Left lung (tissue), 10 donors: ENCODE data around the gene GCK. TPM values are rescaled to one million over a fixed set of nuclear protein-coding genes. Genes with fewer than 3 reads are reported as not detected.

Source experiments
- ATAC-seq: fragments of 200-7000 bp; cut with Tn5 transposase; one replicate; pipeline ENCODE4 v1.9.1; 2020; ENCODE audit warnings: moderate library complexity
- DNase-seq, 4 donors: peaks; one replicate each; pipeline ENCODE4 v3.0.0-alpha.2; 2013 to 2020
- H3K27ac ChIP-seq, 2 donors: fragments of 200-600 bp; sonication (generic) in 1 of 2; one replicate each; pipeline versions ENCODE4 v1.5.0 to v1.8.0; 2020 to 2021
- H3K27me3 ChIP-seq, 2 donors: fragments of 200-600 bp; sonication (generic) in 1 of 2; one replicate each; pipeline versions ENCODE4 v1.5.0 to v1.8.0; 2020 to 2021
- H3K36me3 ChIP-seq, 2 donors: fragments of 200-600 bp; sonication (generic) in 1 of 2; one replicate each; pipeline versions ENCODE4 v1.5.0 to v1.8.0; 2020 to 2021
- H3K4me1 ChIP-seq, 2 donors: fragments of 200-600 bp; one replicate each; pipeline ENCODE4 v1.8.0; 2021
- H3K4me3 ChIP-seq, 2 donors: fragments of 200-600 bp; sonication (generic) in 1 of 2; one replicate each; pipeline versions ENCODE4 v1.5.0 to v1.8.0; 2020 to 2021; ENCODE audit warnings: mild to moderate bottlenecking in 1 of 2
- H3K9me3 ChIP-seq, 2 donors: fragments of 200-600 bp; sonication (generic) in 1 of 2; one replicate each; pipeline versions ENCODE4 v1.5.0 to v1.8.0; 2020 to 2021
- CTCF ChIP-seq, 2 donors: fragments of 200-600 bp; sonication (generic) in 1 of 2; IDR thresholded peaks; one replicate each; pipeline versions ENCODE4 v1.5.0 to v1.8.0; 2021; ENCODE audit warnings: antibody characterized with exemption in 2 of 2
- intact Hi-C, 2 donors: fragments of 100-400 bp; cut with DNase I; formaldehyde crosslinking; loops; one replicate each; pipeline versions ENCODE4 v1.11.2 to v1.14.2; 2022
- polyA plus RNA-seq, 6 donors: library from polyadenylated mRNA; unstranded; fragments of 120-200 nt; gene quantifications; one replicate each; pipeline ENCODE4 v1.2.1, GENCODE V29; 2013; ENCODE audit not compliant: insufficient read length in 6 of 6
- total RNA-seq, 2 donors: library from RNA; stranded (reverse); fragmentation: NEBNext Ultra II Directional; extraction: Animal tissue kit (Norgen Biotek cat#: 25700); gene quantifications; one replicate each; pipeline ENCODE4 v1.2.1, GENCODE V29; 2021
- donor health status: DM: no; HTN: yes; CAD: no.
- donor health status: DM: no; HTN: no; CAD: no.

Gene GCK
- total and polyA plus RNA-seq, 8 donors, result 0.34 to 4.1 (median 2.5) TPM

GRCh38 chr7:44123190-44124003, 65.8 kb downstream of the GCK start, which contains the start of gene POLD2:
Gene POLD2 (minus strand): TSS chr7:44123548. CDS start chr7:44122053, 1,495 bp downstream.
- H3K27ac ChIP-seq, result peak within 1 kb of the TSS; percentile 66 to 82
- peaks cover 0 to 15% of the 10 kb centered on the region in 2 donors for H3K36me3 ChIP-seq
- intact Hi-C loops, result no loop called here
- no peaks in the 10 kb centered on the region for H3K27me3 ChIP-seq
- H3K4me3 ChIP-seq, result peak within 1 kb of the TSS; percentile 75 to 87
- no peak for TF ChIP-seq CTCF (IDR thresholded peaks at IDR 0.05)
- ATAC-seq (peak; percentile 99), DNase-seq (peak; percentile 98 to 99 (median 98))
- H3K4me1 ChIP-seq, result peaks cover 9 to 32% of the 10 kb centered on the region in 2 donors
- no peaks in the 10 kb centered on the region for H3K9me3 ChIP-seq

- TF ChIP-seq CTCF (IDR thresholded peaks at IDR 0.05), result no peak
- DNase-seq, result no peak
- Histone ChIP-seq H3K9me3 (no peaks in the 10 kb centered on the region), H3K4me3 (peak overlapping the region; percentile 75 to 87), H3K27ac (peak overlapping the region; percentile 66 to 82), H3K4me1 (peaks cover 9 to 32% of the 10 kb centered on the region in 2 donors), H3K36me3 (peaks cover 0 to 23% of the 10 kb centered on the region in 2 donors), H3K27me3 (no peaks in the 10 kb centered on the region)
- intact Hi-C loops, result no loop called here
- no peak for ATAC-seq
Measured at GRCh38 chr7:44122529-44122928, 66.7 kb downstream of the GCK start.

- H3K9me3 ChIP-seq, result no peaks in the 10 kb centered on the region
- no peak overlapping the region for H3K27ac ChIP-seq
- H3K36me3 ChIP-seq, result peaks cover 0 to 30% of the 10 kb centered on the region in 2 donors
- H3K27me3 ChIP-seq, result no peaks in the 10 kb centered on the region
- ATAC-seq (no peak), DNase-seq (no peak)
- no peak for TF ChIP-seq CTCF (IDR thresholded peaks at IDR 0.05)
- peak overlapping the region in 1 of 2 donors; percentile 87 for H3K4me3 ChIP-seq
- H3K4me1 ChIP-seq, result peaks cover 9 to 32% of the 10 kb centered on the region in 2 donors
- intact Hi-C loops, result no loop called here
Measured at GRCh38 chr7:44121761-44122420, 67.3 kb downstream of the GCK start.

GRCh38 chr7:44120395-44120794, 68.8 kb downstream of the GCK start:
- H3K36me3 ChIP-seq, result peaks cover 0 to 45% of the 10 kb centered on the region in 2 donors
- intact Hi-C loops, result no loop called here
- H3K4me1 ChIP-seq, result peaks cover 9 to 32% of the 10 kb centered on the region in 2 donors
- ATAC-seq, result no peak
- H3K27me3 ChIP-seq, result no peaks in the 10 kb centered on the region
- H3K4me3 ChIP-seq, result no peak overlapping the region
- TF ChIP-seq CTCF (IDR thresholded peaks at IDR 0.05), result no peak
- no peaks in the 10 kb centered on the region for H3K9me3 ChIP-seq
- no peak overlapping the region for H3K27ac ChIP-seq
- DNase-seq, result no peak

- H3K4me3 ChIP-seq, result no peak overlapping the region
- peaks cover 0 to 50% of the 10 kb centered on the region in 2 donors for H3K36me3 ChIP-seq
- H3K4me1 ChIP-seq, result peaks cover 9 to 32% of the 10 kb centered on the region in 2 donors
- DNase-seq (no peak), ATAC-seq (no peak)
- no peaks in the 10 kb centered on the region for H3K9me3 ChIP-seq
- TF ChIP-seq CTCF (IDR thresholded peaks at IDR 0.05), result no peak
- intact Hi-C loops, result no loop called here
- no peaks in the 10 kb centered on the region for H3K27me3 ChIP-seq
- H3K27ac ChIP-seq, result no peak overlapping the region
Measured at GRCh38 chr7:44119829-44120380, 69.3 kb downstream of the GCK start.
